HCT116 (cell line): ENCODE measurements around the gene ARFGEF3. TPM values are rescaled to one million over a fixed set of nuclear protein-coding genes. Genes with fewer than 3 reads are reported as not detected.

Experiments
- ATAC-seq: fragments of 200-7000 bp; cut with Tn5 transposase; 2 replicates; pipeline ENCODE4 v1.9.1; 2020; ENCODE audit warnings: mild to moderate bottlenecking, moderate library complexity
- BruUV-seq: library from RNA; stranded (reverse); fragments of 400-500 nt; replicated peaks from 2 replicates; lab custom pipeline; 2021; lab: Mats Ljungman, UMichigan
- CTCF ChIA-PET: fragments of 300-600 bp; sonication (Branson Sonifier 250); formaldehyde crosslinking; loops from one replicate; lab custom pipeline; 2021; ENCODE audit warnings: antibody characterized with exemption; lab: Charles Lee
- POLR2A ChIA-PET: fragments of 300-600, 350-600 bp; sonication (Branson Sonifier 250); formaldehyde crosslinking; loops from one replicate; lab custom pipeline; 2021; ENCODE audit warnings: antibody characterized with exemption; lab: Charles Lee
- RAD21 ChIA-PET, 2 experiments: fragments of 300-600 bp; sonication (Branson Sonifier 250); formaldehyde crosslinking; loops; one replicate each; lab custom pipeline; 2023; ENCODE audit warnings: low total read pairs in 2 of 2; ENCODE audit not compliant: uncharacterized antibody in 2 of 2, unreplicated experiment in 2 of 2, low non-redundant PET in 1 of 2; lab: Charles Lee
- DNase-seq: peaks from one replicate; pipeline ENCODE4 v3.0.0-alpha.2; 2010; ENCODE audit warnings: low read depth, low spot score
- H2AFZ ChIP-seq: fragments of 200-600 bp; shearing (Covaris generic), sonication (generic); 2 replicates; pipeline ENCODE4 v1.6.1; 2017; ENCODE audit warnings: low read depth, mixed run types, mixed read lengths, antibody characterized with exemption, low read length; ENCODE audit not compliant: poor library complexity, severe bottlenecking
- H3K27ac ChIP-seq: 2 replicates; pipeline ENCODE4 v1.5.1; 2012; ENCODE audit warnings: low read depth, low read length
- H3K27me3 ChIP-seq: fragments of 200-600 bp; sonication (generic); 2 replicates; pipeline ENCODE4 v1.6.1; 2016; ENCODE audit warnings: mixed run types, low read length, mixed read lengths; ENCODE audit not compliant: insufficient read depth
- H3K36me3 ChIP-seq, 2 experiments: fragments of 200-500 bp in 1 of 2; fragments of 200-600 bp in 1 of 2; sonication (Bioruptor generic) in 1 of 2; sonication (generic) in 1 of 2; 2 replicates each; pipeline versions ENCODE4 v1.5.1 to v1.6.1; 2014 to 2016; ENCODE audit warnings: low read length in 2 of 2, inconsistent platforms in 1 of 2, mixed read lengths in 1 of 2, mixed run types in 1 of 2; ENCODE audit not compliant: insufficient read depth in 2 of 2, control insufficient read depth in 1 of 2
- H3K4me1 ChIP-seq, 2 experiments: fragments of 200-600 bp in 1 of 2; sonication (generic) in 1 of 2; 2 replicates each; pipeline versions ENCODE4 v1.5.1 to v1.6.1; 2012 to 2017; ENCODE audit warnings: low read length in 2 of 2, inconsistent platforms in 1 of 2, mild to moderate bottlenecking in 1 of 2, mixed read lengths in 1 of 2, mixed run types in 1 of 2, moderate library complexity in 1 of 2; ENCODE audit not compliant: insufficient read depth in 2 of 2, control insufficient read depth in 1 of 2
- H3K4me2 ChIP-seq: fragments of 200-600 bp; sonication (generic); 2 replicates; pipeline ENCODE4 v1.6.1; 2017; ENCODE audit warnings: mixed run types, low read length, mixed read lengths
- H3K4me3 ChIP-seq, 2 experiments: fragments of 200-600 bp in 1 of 2; sonication (generic) in 1 of 2; replicated peaks in 1 of 2; 2 replicates each; pipeline ENCODE4 v1.5.1; 2011 to 2016; ENCODE audit warnings: low read length in 2 of 2, control low read depth in 1 of 2, low read depth in 1 of 2, mild to moderate bottlenecking in 1 of 2, mixed read lengths in 1 of 2, mixed run types in 1 of 2
- H3K79me2 ChIP-seq: fragments of 200-600 bp; sonication (generic); 2 replicates; pipeline ENCODE4 v1.6.1; 2017; ENCODE audit warnings: mild to moderate bottlenecking, mixed run types, low read length, moderate library complexity, mixed read lengths; ENCODE audit not compliant: insufficient read depth
- H3K9ac ChIP-seq: fragments of 200-600 bp; sonication (generic); 2 replicates; pipeline ENCODE4 v1.6.1; 2016; ENCODE audit warnings: low read length, mixed read lengths
- H3K9me2 ChIP-seq: fragments of 200-600 bp; sonication (generic), shearing (Covaris generic); 2 replicates; pipeline ENCODE4 v1.6.1; 2017; ENCODE audit warnings: mixed run types, mild to moderate bottlenecking, moderate library complexity; ENCODE audit not compliant: insufficient read depth
- H3K9me3 ChIP-seq, 2 experiments: fragments of 200-500 bp in 1 of 2; fragments of 200-600 bp in 1 of 2; sonication (Bioruptor generic) in 1 of 2; sonication (generic) in 1 of 2; 2 replicates each; pipeline ENCODE4 v1.6.1; 2014 to 2017; ENCODE audit warnings: low read length in 2 of 2, mixed read lengths in 2 of 2, inconsistent platforms in 1 of 2, low read depth in 1 of 2, mild to moderate bottlenecking in 1 of 2, mixed run types in 1 of 2, moderate library complexity in 1 of 2; ENCODE audit not compliant: control insufficient read depth in 1 of 2, insufficient read depth in 1 of 2
- H4K20me1 ChIP-seq: fragments of 200-600 bp; sonication (generic), shearing (Covaris generic); 2 replicates; pipeline ENCODE4 v1.6.1; 2017; ENCODE audit warnings: mixed run types, mild to moderate bottlenecking, moderate library complexity; ENCODE audit not compliant: insufficient read depth
- CTCF ChIP-seq, 3 experiments: fragments of 200-600 bp in 1 of 3; sonication (generic) in 1 of 3; IDR thresholded peaks in 2 of 3; conservative IDR thresholded peaks in 1 of 3; 2 replicates each; pipeline ENCODE4 v1.5.1; 2012 to 2017; ENCODE audit warnings: low read depth in 2 of 3, low read length in 2 of 3, antibody characterized with exemption in 1 of 3, borderline replicate concordance in 1 of 3, control low read depth in 1 of 3, mild to moderate bottlenecking in 1 of 3, mixed read lengths in 1 of 3, mixed run types in 1 of 3, moderate library complexity in 1 of 3; ENCODE audit not compliant: insufficient read depth in 1 of 3
- EZH2 ChIP-seq: fragments of 200-600 bp; sonication (generic); IDR thresholded peaks from 2 replicates; pipeline ENCODE4 v1.6.1; 2017; ENCODE audit warnings: antibody characterized with exemption, mixed run types
- JUND ChIP-seq: IDR thresholded peaks from 2 replicates; pipeline ENCODE4 v1.6.1; 2012
- POLR2A ChIP-seq: IDR thresholded peaks from 2 replicates; pipeline ENCODE4 v1.7.0; 2011; ENCODE audit warnings: borderline replicate concordance; ENCODE audit not compliant: insufficient read depth, insufficient read length; ENCODE audit errors: extremely low read depth
- SP1 ChIP-seq: IDR thresholded peaks from 2 replicates; pipeline ENCODE4 v1.6.1; 2012; ENCODE audit warnings: low read depth
- TCF7L2 ChIP-seq: IDR thresholded peaks from 2 replicates; pipeline ENCODE4 v1.7.0; 2011; ENCODE audit warnings: borderline replicate concordance, inconsistent platforms; ENCODE audit not compliant: insufficient read depth, insufficient read length; ENCODE audit errors: extremely low read depth
- ZBTB33 ChIP-seq: IDR thresholded peaks from 2 replicates; pipeline ENCODE4 v1.6.1; 2011; ENCODE audit warnings: mild to moderate bottlenecking, low read length, moderate library complexity; ENCODE audit not compliant: insufficient replicate concordance; ENCODE audit errors: extremely low read depth
- ZNF274 ChIP-seq: fragments of 200-500 bp; sonication (Bioruptor generic); IDR thresholded peaks from 2 replicates; pipeline ENCODE4 v1.6.1; 2014; ENCODE audit warnings: mild to moderate bottlenecking, low read depth, low read length, inconsistent platforms
- intact Hi-C: fragments of 100-400 bp; cut with micrococcal nuclease; formaldehyde crosslinking; loops from 2 replicates; pipeline ENCODE4 v1.10.0; 2022
- total RNA-seq: library from RNA; stranded (reverse); gene quantifications from one replicate; pipeline ENCODE4 v1.2.1, GENCODE V29; 2021; ENCODE audit not compliant: unreplicated experiment

The ARFGEF3 gene
- total RNA-seq, 1 experiment from 2014 or later: 3.8 TPM

GRCh38 chr6:138116661-138116999 is 45.1 kb upstream of the ARFGEF3 start:
- no TSS peak for BruUV-seq
- no peak for ATAC-seq
- Histone ChIP-seq H3K4me2 (no peak overlapping the region), H4K20me1 (no peaks in the 10 kb centered on the region), H2AFZ (peak overlapping the region; percentile 87), H3K27ac (no peak overlapping the region), H3K9me2 (no peaks in the 10 kb centered on the region), H3K79me2 (no peaks in the 10 kb centered on the region), H3K9ac (no peak overlapping the region), H3K36me3 (no peaks in the 10 kb centered on the region), H3K4me1 (peaks cover 0 to 8% of the 10 kb centered on the region in 2 experiments; a peak in 1 of 4 replicates), H3K9me3 (no peaks in the 10 kb centered on the region), H3K4me3 (no peak overlapping the region), H3K27me3 (no peaks in the 10 kb centered on the region)
- ChIA-PET CTCF (interaction anchor here (0.7 to 5.4 kb wide), 11 partner anchors 12 to 1248 kb away, joined by 3 to 26 read pairs (median 4); partner anchors contain the start of gene HEBP2), POLR2A (interaction anchor here (1.2 kb wide), 1 partner anchor 306 kb away, joined by 4 read pairs; no protein-coding TSS in a partner anchor), RAD21 (interaction anchor here (0.6 to 1.4 kb wide), 5 partner anchors 108 to 472 kb away, joined by 3 to 6 read pairs (median 4); no protein-coding TSS in a partner anchor)
- no peak for DNase-seq
- no peak for TF ChIP-seq CTCF (IDR thresholded peaks at IDR 0.05 in 2 of 3, conservative IDR thresholded peaks at IDR 0.05 in 1 of 3; ENCODE audit: borderline replicate concordance in 1 of 3, insufficient read depth in 1 of 3, low read depth in 2 of 3, low read length in 2 of 3)
- no peak for TF ChIP-seq ZNF274
- TF ChIP-seq ZBTB33: no peak
- no peak for TF ChIP-seq SP1
- TF ChIP-seq EZH2: no peak
- no peak for TF ChIP-seq POLR2A
- no peak for TF ChIP-seq TCF7L2
- TF ChIP-seq JUND: no peak
- intact Hi-C loops: loop anchor here (1.0 to 5.0 kb wide), 7 partner anchors 162 to 1248 kb away; partner anchors contain the start of gene HEBP2
